GM19043 (cell line): ENCODE measurements around the gene WDFY2.
A peak's percentile ranks its signal among the peaks of the same experiment; 100 is the strongest.

Experiments used
- ATAC-seq: cut with Tn5 transposase; IDR thresholded peaks from one replicate; pipeline ENCODE4 v1.9.1; 2021; ENCODE audit warnings: low read depth; ENCODE audit not compliant: unreplicated experiment

Gene WDFY2

DNA sequence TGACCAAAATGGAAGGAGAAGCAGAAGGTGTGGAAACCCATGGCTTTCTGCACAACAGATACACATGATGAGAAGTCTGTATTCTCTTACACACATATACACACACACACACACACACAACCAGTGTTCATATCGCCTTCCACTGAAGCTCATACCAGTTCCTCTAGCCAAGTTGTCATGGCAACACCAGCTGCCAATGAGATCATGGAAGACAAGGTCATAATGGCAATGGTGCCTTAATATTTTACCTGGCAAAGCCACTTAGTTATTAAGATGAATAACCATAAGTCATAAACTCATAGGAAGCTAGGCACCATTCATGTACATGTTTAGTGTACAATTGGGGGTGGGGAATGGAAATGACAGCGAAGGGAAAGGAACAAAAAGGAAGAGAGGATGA, 222.3 kb downstream of the WDFY2 start:
- ATAC-seq: no peak

DNA sequence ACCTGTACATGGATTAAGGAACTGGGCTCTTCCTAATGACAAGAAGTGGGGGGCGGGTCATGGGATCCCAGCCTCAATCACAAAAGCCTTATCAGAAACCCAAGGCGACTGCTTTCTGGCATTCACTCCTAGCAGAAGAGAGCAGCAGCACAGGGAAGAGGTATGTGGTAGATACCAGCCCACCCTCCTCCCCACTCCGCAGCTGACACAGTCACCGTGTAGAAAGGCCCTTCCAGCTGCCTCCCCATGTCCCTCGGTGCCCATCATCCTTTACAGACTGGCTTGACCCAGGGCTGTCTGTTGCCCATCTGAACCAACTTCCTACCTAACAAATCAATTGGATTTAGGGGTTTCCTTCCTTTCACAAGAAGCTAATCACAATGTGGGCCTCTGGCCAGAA, 222.8 kb downstream of the WDFY2 start:
- ATAC-seq: no peak

DNA sequence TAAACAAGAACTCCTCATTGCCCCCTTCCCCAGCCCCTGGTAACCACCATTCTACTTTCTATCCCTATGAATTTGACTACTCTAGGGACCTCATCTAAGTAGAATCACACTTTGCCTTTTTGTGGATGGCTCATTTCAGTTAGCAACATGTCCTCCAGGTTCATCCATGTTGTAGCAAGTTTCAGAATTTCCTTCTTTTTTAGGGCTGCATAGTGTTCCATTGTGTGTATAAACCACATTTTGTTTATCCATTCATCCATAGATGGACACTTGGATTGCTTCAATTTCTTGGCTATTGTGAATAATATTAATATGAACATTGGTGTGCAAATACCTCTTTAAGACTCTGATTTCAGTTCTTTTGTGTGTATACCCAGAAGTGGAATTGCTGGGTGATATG, 224.5 kb downstream of the WDFY2 start:
- ATAC-seq: no peak

DNA sequence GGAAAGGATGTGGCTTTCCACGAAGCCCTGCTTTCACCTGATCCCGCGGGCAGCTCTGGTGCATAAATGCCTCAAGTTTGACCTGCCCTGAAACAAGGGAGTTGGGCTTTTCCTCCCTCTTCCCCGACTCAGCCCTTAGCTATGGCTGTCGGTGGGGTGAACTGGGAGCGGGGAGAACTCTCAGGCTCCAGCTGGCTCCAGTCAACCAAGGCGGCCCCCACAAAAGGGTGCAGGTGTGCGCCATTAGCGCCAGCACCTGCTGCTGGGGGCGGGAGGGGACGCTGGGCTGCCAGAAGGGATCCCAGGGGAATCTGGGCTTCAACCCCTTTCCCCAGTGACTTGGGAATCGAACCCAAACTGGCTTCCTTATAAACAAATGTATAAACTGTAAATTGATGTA, 226.8 kb downstream of the WDFY2 start:
- ATAC-seq: no peak

DNA sequence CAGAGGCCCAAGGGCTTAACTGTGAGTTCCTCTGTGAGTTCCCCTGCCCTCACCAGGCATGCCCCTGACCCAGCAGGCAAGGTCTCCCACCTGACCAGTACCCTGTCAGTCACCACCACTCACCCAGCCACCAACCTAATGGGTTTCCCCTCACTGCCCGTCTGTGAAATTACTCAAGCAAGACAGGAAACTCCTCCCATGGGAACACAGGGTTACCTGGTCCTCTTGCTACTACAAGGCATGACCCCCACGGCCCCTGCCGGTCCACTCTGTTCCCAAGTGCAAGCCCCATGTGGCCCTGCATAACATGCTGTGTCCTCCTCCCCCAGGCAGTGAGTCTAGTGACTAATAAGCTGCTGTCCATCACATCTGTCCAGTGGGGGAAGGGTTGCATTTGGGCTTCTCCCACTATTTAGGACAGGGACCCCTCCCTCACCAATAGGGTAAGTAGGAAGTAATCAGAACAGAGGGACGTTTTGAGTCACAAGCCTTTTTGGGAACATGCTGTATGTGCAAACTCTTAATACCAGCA, 227.7 kb downstream of the WDFY2 start:
- ATAC-seq: no peak

DNA sequence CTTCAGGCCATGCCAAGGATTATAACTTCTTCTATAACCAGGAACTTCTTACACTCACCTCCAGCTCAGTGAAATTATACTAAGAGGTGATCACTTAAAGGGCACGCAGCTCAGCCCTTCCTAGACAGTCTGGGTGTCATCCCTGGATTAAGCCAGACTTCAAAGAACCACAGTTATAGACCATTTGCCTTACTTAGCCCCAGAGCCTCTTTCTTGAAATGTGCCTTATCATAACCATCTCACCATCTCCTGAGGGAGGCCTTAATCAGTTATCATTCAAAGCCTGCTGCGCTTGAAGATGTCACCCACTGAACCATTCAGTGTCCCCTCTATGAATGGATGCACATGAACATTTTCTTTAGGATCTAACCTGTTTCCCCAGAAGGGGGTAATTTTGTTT, 229.8 kb downstream of the WDFY2 start:
- ATAC-seq: no peak

DNA sequence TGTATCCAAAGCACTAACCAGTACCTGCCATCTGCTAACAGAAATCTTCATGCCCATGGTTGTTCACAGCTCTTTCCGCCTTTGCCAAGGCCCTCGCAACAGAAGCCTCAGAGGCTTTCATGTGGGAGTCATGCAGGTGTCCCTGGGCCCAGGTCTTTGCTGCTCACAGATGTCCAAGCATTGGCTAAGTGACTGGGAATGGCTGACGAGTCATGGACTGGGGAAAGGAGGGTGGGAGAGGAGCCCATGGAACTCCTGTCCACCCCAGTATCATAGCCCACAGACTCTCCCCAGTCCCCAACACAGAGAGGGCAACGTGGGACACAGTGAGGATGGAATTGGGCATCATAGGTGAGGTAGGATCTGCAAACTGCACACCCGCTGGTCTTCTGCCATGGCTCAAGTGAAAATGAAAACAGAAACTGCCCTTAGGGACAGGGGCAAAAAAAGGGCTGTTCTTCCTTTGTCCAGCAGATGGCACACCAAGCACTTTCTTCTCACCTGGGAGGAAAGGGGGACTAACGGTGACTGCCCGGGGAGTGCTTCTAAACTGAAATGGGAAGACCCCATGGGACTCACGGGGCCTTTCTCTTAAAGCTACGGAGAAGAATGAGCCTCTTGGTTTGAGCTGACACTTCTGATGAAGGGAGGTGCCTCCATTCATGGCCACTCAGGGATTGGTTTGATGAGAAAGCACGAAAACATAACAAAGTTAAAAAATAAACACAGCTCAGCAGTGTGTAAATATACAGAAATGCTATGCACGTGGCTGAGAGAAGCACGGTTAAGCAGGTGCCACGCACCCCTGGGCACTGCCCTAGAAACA, 230.8 kb downstream of the WDFY2 start:
- ATAC-seq: peak; percentile 79

DNA sequence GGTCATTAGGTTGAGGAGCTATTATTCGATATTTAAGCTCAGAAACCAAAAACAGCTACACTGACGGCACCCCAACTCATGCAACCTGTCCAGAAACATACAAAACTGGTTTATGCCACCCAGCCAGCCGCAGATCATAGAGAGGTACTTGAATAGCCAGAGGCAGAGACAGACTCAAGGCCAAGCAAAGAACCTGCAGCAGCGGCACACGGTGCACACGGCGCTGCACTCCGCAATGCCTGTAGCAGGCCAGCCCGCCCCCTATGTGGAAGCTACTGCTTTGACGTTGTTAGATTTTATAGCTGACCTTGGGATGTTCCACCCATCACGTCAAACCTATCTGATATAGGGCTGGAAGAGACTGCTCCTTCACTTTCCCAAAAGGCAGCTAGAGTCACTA, 231.6 kb downstream of the WDFY2 start:
- no peak for ATAC-seq

DNA sequence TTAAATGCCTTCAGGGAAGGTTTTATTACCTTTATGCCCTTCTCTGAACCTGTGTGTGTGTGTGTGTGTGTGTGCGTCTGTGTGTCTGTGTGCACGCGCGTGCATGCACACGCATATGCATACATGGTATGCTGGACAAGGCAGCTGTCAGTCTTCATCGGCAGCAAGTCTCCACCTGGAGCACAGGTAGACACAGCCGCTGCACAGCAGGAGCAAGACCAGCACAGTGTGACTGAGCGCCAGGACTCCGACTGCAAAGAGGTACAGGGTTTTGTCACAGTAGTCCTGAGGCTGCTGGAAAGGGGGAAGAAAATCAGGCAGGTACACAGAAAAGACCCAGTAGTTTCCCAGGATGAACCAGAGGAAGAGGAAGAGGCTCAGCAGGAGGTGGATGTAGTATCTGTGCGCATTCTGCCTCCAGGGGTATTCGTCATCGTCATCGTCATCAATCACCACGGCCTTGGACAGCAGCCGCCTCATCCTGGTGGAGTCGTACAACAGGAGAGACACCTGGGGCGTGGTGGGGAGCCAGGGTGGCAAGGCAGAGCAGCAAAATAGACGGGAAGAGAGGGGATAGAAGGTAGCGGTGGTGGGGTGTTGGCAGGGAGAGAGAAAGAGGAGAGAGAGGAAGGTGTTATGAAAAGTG, 232.5 kb downstream of the WDFY2 start:
- no peak for ATAC-seq
